Measurements from ENCODE around the gene IFNB1. TPM values are rescaled to one million over a fixed set of nuclear protein-coding genes. Genes with fewer than 3 reads are reported as not detected.

IFNB1 gene
- total RNA-seq, 2 experiments from 2014 or later, result not detected

DNA sequence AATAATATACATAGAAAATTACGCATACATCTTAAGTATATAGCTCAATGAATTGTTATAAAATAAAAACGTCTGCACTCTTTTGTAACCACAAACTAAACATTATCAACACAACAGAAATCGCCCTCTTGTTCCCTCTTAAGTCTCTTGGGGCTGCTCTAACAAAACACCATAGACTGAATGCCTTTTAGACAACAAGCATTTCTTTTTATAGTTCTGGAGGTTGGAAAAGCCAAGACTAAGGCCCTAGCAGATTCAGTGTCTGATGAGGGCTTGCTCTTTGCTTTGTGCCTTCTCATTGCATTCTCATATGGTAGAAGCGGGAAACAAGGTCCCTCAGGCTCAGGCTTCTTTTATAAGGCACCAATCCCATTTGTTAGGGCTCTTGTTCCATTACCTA, 4.9 kb upstream of the IFNB1 start:
- H3K27ac Mint-ChIP-seq, result no peak overlapping the region
- peaks cover 3% of the 10 kb centered on the region for H3K9me3 Mint-ChIP-seq
- peaks cover 11 to 12% of the 10 kb centered on the region in 2 experiments for H3K9me3 ChIP-seq (ENCODE audit: control insufficient read depth in 1 of 2, insufficient read depth in 1 of 2, low read length in 2 of 2)

DNA sequence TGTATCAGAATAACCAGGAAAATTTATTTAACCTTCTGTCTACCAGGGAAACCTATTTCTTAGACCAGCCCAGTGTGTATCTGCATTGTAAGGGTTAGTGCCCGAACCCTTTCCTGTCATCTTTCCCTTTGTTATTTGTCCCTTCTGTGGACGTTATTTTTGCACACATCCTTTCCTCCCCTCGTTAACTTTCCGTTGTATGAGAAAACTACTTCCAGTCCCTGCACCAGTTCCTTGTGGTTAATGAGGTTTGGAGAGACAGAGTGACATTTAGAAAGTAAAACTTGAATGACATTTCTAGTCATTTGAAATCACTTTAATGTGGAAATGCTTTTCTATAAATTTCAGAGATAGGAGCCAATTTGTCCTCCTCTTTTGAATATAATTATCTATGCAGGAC, 4.3 kb upstream of the IFNB1 start:
- no peak overlapping the region for H3K27ac Mint-ChIP-seq
- no peaks in the 10 kb centered on the region for H3K36me3 Mint-ChIP-seq (ENCODE audit: low read depth)
- ChIA-PET CTCF (interaction anchor here (1.1 kb wide), 1 partner anchor 29 kb away, joined by 5 read pairs; no protein-coding TSS in a partner anchor), POLR2A (interaction anchor here (0.6 to 1.1 kb wide), 2 partner anchors 115 to 185 kb away, joined by 3 to 6 read pairs; no protein-coding TSS in a partner anchor)
- peaks cover 37% of the 10 kb centered on the region for H3K4me1 Mint-ChIP-seq (ENCODE audit: low read depth)
- peak in 1 of 14 experiments; percentile 43 for DNase-seq
- no peaks in the 10 kb centered on the region for H3K27me3 Mint-ChIP-seq
- ATAC-seq (ENCODE audit: poor library complexity), result no peak
- H3K4me3 Mint-ChIP-seq, result peak overlapping the region; percentile 31
- H3K27ac ChIP-seq (ENCODE audit: low read depth in 1 of 2, low read length in 2 of 2), result no peak overlapping the region
- no peaks in the 10 kb centered on the region for H3K36me3 ChIP-seq (ENCODE audit: insufficient read depth, low read length)
- intact Hi-C loops (cut with DNase I, micrococcal nuclease), result no loop called here
- no peaks in the 10 kb centered on the region for H3K27me3 ChIP-seq (ENCODE audit: control insufficient read depth in 1 of 2, insufficient read depth in 2 of 2, low read length in 2 of 2)
- peaks cover 3% of the 10 kb centered on the region for H3K9me3 Mint-ChIP-seq
- TF ChIP-seq, protein P1, sequence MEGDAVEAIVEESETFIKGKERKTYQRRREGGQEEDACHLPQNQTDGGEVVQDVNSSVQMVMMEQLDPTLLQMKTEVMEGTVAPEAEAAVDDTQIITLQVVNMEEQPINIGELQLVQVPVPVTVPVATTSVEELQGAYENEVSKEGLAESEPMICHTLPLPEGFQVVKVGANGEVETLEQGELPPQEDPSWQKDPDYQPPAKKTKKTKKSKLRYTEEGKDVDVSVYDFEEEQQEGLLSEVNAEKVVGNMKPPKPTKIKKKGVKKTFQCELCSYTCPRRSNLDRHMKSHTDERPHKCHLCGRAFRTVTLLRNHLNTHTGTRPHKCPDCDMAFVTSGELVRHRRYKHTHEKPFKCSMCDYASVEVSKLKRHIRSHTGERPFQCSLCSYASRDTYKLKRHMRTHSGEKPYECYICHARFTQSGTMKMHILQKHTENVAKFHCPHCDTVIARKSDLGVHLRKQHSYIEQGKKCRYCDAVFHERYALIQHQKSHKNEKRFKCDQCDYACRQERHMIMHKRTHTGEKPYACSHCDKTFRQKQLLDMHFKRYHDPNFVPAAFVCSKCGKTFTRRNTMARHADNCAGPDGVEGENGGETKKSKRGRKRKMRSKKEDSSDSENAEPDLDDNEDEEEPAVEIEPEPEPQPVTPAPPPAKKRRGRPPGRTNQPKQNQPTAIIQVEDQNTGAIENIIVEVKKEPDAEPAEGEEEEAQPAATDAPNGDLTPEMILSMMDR (IDR thresholded peaks at IDR 0.05), result no peak
- H3K4me3 ChIP-seq (ENCODE audit: low read length), result no peak overlapping the region
- peaks cover 10% of the 10 kb centered on the region for H3K4me1 ChIP-seq (ENCODE audit: insufficient read depth, low read length)
- peaks cover 5% of the 10 kb centered on the region in 2 experiments for H3K9me3 ChIP-seq (ENCODE audit: control insufficient read depth in 1 of 2, insufficient read depth in 1 of 2, low read length in 2 of 2)

More for the DNA sequence above, 4.9 kb upstream of the IFNB1 start:
- ChIA-PET POLR2A (interaction anchor here (0.6 kb wide), 1 partner anchor 186 kb away, joined by 6 read pairs; no protein-coding TSS in a partner anchor), CTCF (no interaction called here)
- DNase-seq, result no peak
- Mint-ChIP-seq H3K27me3 (no peaks in the 10 kb centered on the region), H3K4me3 (no peak overlapping the region), H3K36me3 (ENCODE audit: low read depth) (no peaks in the 10 kb centered on the region), H3K4me1 (ENCODE audit: low read depth) (peaks cover 37% of the 10 kb centered on the region)
- H3K36me3 ChIP-seq (ENCODE audit: insufficient read depth, low read length), result no peaks in the 10 kb centered on the region
- no peaks in the 10 kb centered on the region for H3K27me3 ChIP-seq (ENCODE audit: control insufficient read depth in 1 of 2, insufficient read depth in 2 of 2, low read length in 2 of 2)
- no peak overlapping the region for H3K4me3 ChIP-seq (ENCODE audit: low read length)
- TF ChIP-seq, protein P1 (IDR thresholded peaks at IDR 0.05), result no peak
- H3K4me1 ChIP-seq (ENCODE audit: insufficient read depth, low read length), result peaks cover 10% of the 10 kb centered on the region
- intact Hi-C loops (cut with DNase I, micrococcal nuclease), result no loop called here
- no peak for ATAC-seq (ENCODE audit: poor library complexity)
- no peak overlapping the region for H3K27ac ChIP-seq (ENCODE audit: low read depth in 1 of 2, low read length in 2 of 2)

DNA sequence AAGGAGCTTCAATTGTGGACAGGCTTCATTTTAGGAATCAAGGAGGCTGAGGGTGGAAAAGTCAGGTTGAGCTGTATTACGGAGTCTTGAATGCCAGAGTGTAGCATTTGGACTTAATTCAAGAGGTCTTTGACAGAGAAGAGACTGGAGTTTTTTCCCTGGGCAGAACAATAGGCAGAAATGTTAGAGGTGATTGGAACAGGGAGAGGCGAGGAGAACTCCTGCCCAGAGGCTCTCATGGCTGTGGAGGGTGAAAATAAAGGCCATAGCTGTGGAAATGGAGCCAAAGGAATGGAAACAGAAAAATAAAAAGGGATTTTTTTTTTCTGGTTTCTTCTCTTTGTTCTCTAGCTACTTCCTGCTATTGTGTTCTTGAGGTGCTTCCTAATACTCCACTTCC, 3.7 kb upstream of the IFNB1 start:
- DNase-seq (no peak), ATAC-seq (ENCODE audit: poor library complexity) (no peak)
- Mint-ChIP-seq H3K9me3 (peaks cover 3% of the 10 kb centered on the region), H3K27me3 (no peaks in the 10 kb centered on the region), H3K4me3 (no peak overlapping the region), H3K27ac (no peak overlapping the region), H3K4me1 (ENCODE audit: low read depth) (peaks cover 37% of the 10 kb centered on the region), H3K36me3 (ENCODE audit: low read depth) (no peaks in the 10 kb centered on the region)
- H3K4me1 ChIP-seq (ENCODE audit: insufficient read depth, low read length), result peaks cover 10% of the 10 kb centered on the region
- POLR2A ChIA-PET, result interaction anchor here (0.6 to 1.1 kb wide), 2 partner anchors 116 to 496 kb away, joined by 3 read pairs; no protein-coding TSS in a partner anchor
- no peaks in the 10 kb centered on the region for H3K36me3 ChIP-seq (ENCODE audit: insufficient read depth, low read length)
- TF ChIP-seq, protein P1 (IDR thresholded peaks at IDR 0.05), result no peak
- H3K27ac ChIP-seq (ENCODE audit: low read depth in 1 of 2, low read length in 2 of 2), result no peak overlapping the region
- intact Hi-C loops (cut with DNase I, micrococcal nuclease), result no loop called here
- H3K9me3 ChIP-seq (ENCODE audit: control insufficient read depth in 1 of 2, insufficient read depth in 1 of 2, low read length in 2 of 2), result no peaks in the 10 kb centered on the region
- H3K4me3 ChIP-seq (ENCODE audit: low read length), result no peak overlapping the region
- CTCF ChIA-PET, result interaction anchor here (1.1 kb wide), 1 partner anchor 29 kb away, joined by 5 read pairs; no protein-coding TSS in a partner anchor
- H3K27me3 ChIP-seq (ENCODE audit: control insufficient read depth in 1 of 2, insufficient read depth in 2 of 2, low read length in 2 of 2), result no peaks in the 10 kb centered on the region

Measured in CD4-positive, alpha-beta T cell (primary cell).